ENCODE results near the gene SPINDOC.

Gene SPINDOC

DNA sequence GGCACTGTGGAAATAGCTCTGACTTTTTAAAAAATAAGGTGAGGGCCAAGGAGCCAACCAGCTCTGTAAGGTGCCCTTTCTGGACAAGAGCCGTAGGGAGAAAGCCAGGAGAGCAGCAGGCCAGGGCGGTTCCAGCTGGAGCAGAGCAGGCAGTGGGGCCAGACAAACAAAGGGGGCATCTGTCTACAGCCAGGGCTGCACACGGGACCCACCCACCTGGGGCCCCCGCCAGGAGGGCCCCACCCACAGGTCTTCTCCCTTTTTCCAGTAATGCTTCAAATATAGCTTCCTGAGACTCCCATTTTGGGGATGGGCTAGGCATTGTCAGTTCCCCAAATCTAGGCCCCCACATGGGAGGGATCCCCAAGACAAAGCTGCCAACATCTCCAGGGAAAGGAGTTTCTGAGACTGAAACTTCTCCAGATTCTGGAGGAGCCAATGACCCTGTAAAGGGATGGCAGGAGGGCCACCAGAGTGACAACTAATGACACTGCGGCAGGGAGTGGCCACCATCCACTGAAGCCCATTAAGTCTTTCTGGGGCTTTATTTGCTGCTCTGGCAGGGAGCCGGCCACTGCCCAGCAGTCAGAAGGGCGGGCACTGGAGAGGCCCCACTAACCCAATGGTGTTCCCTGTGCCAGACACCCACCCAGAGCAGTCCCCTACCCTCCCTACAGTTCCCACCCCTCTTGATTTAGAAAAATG, 46.6 kb upstream of the SPINDOC start:
- TF ChIP-seq, protein P1, sequence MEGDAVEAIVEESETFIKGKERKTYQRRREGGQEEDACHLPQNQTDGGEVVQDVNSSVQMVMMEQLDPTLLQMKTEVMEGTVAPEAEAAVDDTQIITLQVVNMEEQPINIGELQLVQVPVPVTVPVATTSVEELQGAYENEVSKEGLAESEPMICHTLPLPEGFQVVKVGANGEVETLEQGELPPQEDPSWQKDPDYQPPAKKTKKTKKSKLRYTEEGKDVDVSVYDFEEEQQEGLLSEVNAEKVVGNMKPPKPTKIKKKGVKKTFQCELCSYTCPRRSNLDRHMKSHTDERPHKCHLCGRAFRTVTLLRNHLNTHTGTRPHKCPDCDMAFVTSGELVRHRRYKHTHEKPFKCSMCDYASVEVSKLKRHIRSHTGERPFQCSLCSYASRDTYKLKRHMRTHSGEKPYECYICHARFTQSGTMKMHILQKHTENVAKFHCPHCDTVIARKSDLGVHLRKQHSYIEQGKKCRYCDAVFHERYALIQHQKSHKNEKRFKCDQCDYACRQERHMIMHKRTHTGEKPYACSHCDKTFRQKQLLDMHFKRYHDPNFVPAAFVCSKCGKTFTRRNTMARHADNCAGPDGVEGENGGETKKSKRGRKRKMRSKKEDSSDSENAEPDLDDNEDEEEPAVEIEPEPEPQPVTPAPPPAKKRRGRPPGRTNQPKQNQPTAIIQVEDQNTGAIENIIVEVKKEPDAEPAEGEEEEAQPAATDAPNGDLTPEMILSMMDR (IDR thresholded peaks at IDR 0.05; ENCODE audit: low read depth, low read length, missing control alignments), result no peak
- no peak overlapping the region; the same call in 1 of the 2 replicates for H3K4me3 ChIP-seq (ENCODE audit: low read depth, low read length)
- no peak for DNase-seq (ENCODE audit: low read depth)

DNA sequence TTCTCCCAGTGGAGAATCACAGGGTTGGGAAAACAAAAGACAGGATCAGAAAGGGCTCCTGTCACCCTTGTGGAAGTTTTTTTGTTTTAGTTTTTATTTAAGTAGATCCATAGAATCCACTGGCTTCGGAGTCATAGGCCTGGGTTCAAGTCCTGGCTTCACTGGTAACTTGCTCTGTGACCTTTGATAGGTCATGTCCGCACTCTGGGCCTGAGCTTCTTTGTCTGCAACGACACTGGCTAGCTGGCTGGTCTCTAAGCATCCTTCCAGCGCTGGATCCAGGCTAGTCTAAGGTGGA, 46.0 kb upstream of the SPINDOC start:
- TF ChIP-seq, protein P1 (IDR thresholded peaks at IDR 0.05; ENCODE audit: low read depth, low read length, missing control alignments), result no peak
- DNase-seq (ENCODE audit: low read depth), result no peak
- peak overlapping the region; percentile 88 for H3K4me3 ChIP-seq (ENCODE audit: low read depth, low read length)

DNA sequence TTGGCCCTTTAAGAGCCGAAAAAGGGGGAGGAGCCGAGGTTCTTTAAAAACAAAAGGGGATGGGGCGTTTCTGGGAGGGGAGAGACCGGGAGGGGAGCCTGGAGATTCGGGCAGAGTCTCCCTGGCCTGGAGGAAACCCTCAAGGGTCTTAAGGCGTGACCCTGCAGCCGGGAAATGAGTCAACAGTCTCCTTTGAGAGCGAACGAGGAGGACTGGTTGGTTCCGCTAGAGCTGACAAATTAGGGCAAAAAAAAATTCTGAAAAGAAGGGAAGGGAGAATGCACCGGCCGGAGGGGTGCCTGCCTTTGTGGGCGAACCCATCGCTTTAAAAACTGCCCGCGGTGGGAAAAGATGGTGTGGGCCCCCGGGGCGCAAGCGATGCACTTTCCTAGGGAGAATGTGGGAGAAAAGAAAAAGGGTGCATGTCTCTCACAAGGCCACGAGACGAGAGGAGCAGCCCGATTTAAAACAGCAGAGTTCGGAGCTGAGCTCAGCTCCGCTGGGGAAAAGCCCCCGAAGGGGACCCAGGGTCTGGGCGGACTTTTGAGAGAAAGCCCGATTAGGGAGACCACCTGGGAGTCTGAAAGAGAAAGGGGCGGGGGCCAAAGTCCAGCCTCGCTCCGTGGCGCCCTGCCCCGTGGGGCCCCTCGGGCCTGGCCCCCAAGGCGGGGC, 45.6 kb upstream of the SPINDOC start:
- peak overlapping the region; percentile 88 for H3K4me3 ChIP-seq (ENCODE audit: low read depth, low read length)
- DNase-seq (ENCODE audit: low read depth), result no peak
- TF ChIP-seq, protein P1 (IDR thresholded peaks at IDR 0.05; ENCODE audit: low read depth, low read length, missing control alignments), result no peak

DNA sequence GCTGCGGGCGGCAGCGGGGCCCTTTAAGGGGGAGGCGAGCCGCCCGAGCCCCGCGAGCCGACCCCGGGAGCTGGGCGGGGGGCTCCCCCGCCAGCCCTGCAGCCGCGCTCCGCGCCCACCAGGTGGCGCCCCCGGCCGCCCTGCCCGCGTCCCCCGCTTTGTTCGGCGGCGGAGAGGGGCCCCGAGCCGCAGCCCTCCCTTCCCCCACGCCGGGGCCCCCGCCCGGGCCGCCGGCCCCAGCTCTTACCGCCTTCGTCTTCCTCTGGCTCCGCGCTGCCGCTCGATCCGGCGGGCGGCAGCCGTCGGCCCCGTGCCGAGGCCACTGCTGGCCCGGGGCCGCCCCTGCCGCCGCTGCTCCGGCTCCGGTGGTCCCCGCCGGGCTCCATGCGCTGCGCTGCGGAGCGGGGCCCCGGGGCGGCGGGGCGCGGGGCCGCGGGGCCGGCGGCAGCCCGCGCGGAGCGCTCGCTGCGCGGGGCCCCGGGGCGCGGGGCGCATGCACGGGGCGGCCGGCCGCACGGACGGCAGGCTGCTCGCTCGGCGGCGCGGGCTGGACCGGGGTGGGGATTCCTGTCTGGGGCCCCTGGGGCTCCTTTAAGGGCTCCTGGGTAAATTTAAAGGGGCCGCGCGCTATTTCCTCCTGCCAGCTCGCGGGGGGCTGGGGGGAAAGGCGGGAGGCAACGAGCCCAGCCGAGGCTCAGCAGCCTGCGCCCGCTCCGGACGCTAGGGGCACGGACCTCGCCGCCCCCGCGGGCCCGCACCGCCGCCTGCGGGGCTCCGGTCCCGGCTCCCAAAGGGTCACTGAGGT, 44.8 kb upstream of the SPINDOC start, which contains the start of gene ZFTA:
TSS of gene ZFTA (minus strand) at position 539 of the 805 bp plus-strand sequence. CDS start at position 386, 153 bp downstream.
- no peak for DNase-seq (ENCODE audit: low read depth)
- H3K4me3 ChIP-seq (ENCODE audit: low read depth, low read length), result peak within 1 kb of the TSS; percentile 88
- TF ChIP-seq, protein P1 (IDR thresholded peaks at IDR 0.05; ENCODE audit: low read depth, low read length, missing control alignments), result peak; percentile 67

DNA sequence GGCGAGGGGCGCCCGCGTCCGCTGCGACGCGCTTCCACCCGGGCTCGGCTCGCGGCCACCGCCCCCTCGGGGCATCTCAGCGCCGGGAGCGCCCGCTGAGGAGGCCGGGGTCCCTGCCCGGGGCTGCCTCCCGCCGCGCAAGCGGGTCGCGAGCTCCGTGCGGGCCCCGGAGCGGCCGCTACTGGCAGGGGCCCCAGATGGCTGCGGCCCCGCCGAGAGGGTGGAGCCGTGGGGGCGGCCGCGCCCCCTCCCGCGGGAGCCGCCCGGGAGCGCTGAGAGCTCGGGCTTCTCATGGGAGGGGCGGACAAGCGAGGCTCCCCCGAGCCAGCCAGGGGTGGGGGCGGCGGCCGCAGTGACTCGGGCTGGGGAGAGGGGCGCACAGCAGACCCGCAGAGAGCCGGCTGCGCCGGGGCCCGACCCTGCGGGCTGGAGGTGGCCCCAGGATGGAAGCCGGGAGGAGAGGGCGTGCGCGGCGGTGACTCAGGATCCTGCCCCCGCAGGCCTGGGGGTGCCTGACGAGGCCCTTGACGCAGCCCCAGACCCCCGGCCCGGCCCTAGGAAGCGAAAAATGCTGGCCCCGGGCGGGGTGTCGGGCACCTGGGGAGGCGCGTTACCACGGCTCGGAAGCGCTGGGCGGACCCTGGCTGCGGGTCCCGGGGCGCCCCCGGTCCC, 44.1 kb upstream of the SPINDOC start:
- peak overlapping the region; percentile 88 for H3K4me3 ChIP-seq (ENCODE audit: low read depth, low read length)
- no peak for DNase-seq (ENCODE audit: low read depth)
- TF ChIP-seq, protein P1 (IDR thresholded peaks at IDR 0.05; ENCODE audit: low read depth, low read length, missing control alignments), result no peak

DNA sequence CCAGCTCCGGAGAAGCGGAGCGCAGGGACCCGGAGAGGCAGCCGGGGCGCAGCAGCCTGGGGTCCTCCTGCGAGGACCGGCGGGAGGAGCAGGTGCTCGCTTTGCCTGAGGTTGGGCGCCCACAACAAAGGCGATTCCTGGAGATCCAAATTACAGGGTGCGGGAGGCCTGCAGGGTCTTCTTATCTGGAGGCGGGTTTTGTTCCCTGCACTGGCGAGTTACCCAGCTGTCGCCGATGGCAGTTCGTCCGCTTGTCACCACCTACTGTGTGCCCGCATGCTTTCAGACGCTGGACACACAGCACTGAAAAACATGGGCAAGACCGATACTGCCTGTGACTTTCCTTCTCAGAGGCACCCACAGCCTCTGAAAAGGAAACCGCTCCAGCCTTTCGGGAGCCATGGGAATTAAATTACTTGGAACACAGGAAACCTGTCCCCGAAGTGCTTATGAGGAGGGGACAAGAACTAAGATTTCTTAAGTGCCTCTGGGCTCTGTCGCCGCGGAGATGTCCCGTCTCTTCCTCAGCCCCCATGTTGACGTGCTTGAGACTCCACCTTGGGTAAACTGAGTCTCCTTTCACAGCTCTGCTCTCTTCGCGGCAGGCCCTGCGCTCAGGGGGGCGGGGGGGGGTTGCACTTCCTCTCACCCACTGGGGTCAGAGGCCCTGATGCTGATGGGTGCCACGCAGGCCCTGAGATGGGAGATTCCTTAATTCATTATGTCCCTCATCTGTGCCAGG, 43.4 kb upstream of the SPINDOC start:
- no peak for DNase-seq (ENCODE audit: low read depth)
- peak overlapping the region; percentile 88 for H3K4me3 ChIP-seq (ENCODE audit: low read depth, low read length)
- TF ChIP-seq, protein P1 (IDR thresholded peaks at IDR 0.05; ENCODE audit: low read depth, low read length, missing control alignments), result no peak

Data from GM12864 (cell line).